Measurements from ENCODE around the gene ZYG11A.
"Not testable (repeated sequence)": the region's sequence is repeated elsewhere in the genome, so short reads cannot be mapped to it uniquely, and the experiment has no call there.

Gene ZYG11A

GRCh38 chr1:52842643-52843310, at the start of gene ZYG11A:
Gene ZYG11A (plus strand): TSS chr1:52842760. CDS start chr1:52842884, 124 bp downstream.
- DNase-seq = peak; percentile 87

GRCh38 chr1:52793717-52794116, 48.8 kb upstream of the ZYG11A start:
- not testable (repeated sequence) for DNase-seq

- DNase-seq = no peak
Observed at GRCh38 chr1:52795464-52795863, 47.1 kb upstream of the ZYG11A start.

- no peak for DNase-seq
Observed at GRCh38 chr1:52798331-52798730, 44.2 kb upstream of the ZYG11A start.

GRCh38 chr1:52801011-52801410, 41.5 kb upstream of the ZYG11A start:
- no peak for DNase-seq

- not testable (repeated sequence) for DNase-seq
Observed at GRCh38 chr1:52804083-52804482, 38.5 kb upstream of the ZYG11A start.

- DNase-seq = no peak
Observed at GRCh38 chr1:52814465-52814864, 28.1 kb upstream of the ZYG11A start.

GRCh38 chr1:52820830-52821229, 21.7 kb upstream of the ZYG11A start:
- DNase-seq = not testable (repeated sequence)

- DNase-seq = no peak
Observed at GRCh38 chr1:52825868-52826267, 16.7 kb upstream of the ZYG11A start.

- no peak for DNase-seq
Observed at GRCh38 chr1:52834798-52835197, 7.8 kb upstream of the ZYG11A start.

- DNase-seq = no peak
Observed at GRCh38 chr1:52836035-52836434, 6.5 kb upstream of the ZYG11A start.

- DNase-seq = not testable (repeated sequence)
Observed at GRCh38 chr1:52839175-52839574, 3.4 kb upstream of the ZYG11A start.

GRCh38 chr1:52845119-52845518, 2.6 kb downstream of the ZYG11A start:
- DNase-seq = not testable (repeated sequence)

- no peak for DNase-seq
Observed at GRCh38 chr1:52848423-52848822, 5.9 kb downstream of the ZYG11A start.

GRCh38 chr1:52850951-52851350, 8.4 kb downstream of the ZYG11A start:
- no peak for DNase-seq

- DNase-seq = no peak
Observed at GRCh38 chr1:52852854-52853253, 10.3 kb downstream of the ZYG11A start.

GRCh38 chr1:52855584-52855983, 13.0 kb downstream of the ZYG11A start:
- no peak for DNase-seq

GRCh38 chr1:52856026-52856425, 13.5 kb downstream of the ZYG11A start:
- DNase-seq = no peak

GRCh38 chr1:52857443-52857842, 14.9 kb downstream of the ZYG11A start:
- DNase-seq = no peak

GRCh38 chr1:52862666-52863458, 20.3 kb downstream of the ZYG11A start:
- no peak for DNase-seq

- no peak for DNase-seq
Observed at GRCh38 chr1:52867087-52867863, 24.7 kb downstream of the ZYG11A start.

GRCh38 chr1:52869727-52870126, 27.2 kb downstream of the ZYG11A start:
- DNase-seq = not testable (repeated sequence)

- DNase-seq = no peak
Observed at GRCh38 chr1:52876843-52877242, 34.3 kb downstream of the ZYG11A start.

GRCh38 chr1:52877554-52877953, 35.0 kb downstream of the ZYG11A start:
- DNase-seq = no peak

Data from activated CD8-positive, alpha-beta memory T cell treated with anti-CD3 and anti-CD28 coated beads, Interleukin-2, amount 50 U/mL, for 48 hours (primary cell).